Measurements from ENCODE around the gene CCDC85C. TPM values are rescaled to one million over a fixed set of nuclear protein-coding genes. Genes with fewer than 3 reads are reported as not detected.

Gene CCDC85C
- total RNA-seq, 1 donor from 2014 or later = 82.2 TPM

DNA sequence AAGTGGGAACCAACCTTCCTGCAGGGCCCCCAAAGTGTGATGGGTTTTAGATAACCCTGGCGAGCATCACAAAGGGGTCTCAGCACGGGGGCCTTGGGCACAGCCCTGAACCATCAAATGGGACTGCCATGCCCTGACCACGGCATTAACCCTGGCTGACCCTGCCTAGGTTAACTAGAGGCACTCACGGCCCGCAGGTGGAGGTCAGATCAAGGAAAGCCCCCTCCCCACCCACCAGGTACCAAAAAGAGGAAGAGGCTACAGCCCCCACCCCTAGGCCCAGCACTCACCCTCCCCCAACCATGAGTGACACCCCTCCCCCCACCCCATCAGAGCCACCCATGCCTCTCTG, 80.3 kb downstream of the CCDC85C start:
- Mint-ChIP-seq H3K36me3 (no peaks in the 10 kb centered on the region), H3K9me3 (no peaks in the 10 kb centered on the region), H3K27me3 (ENCODE audit: low read depth) (no peaks in the 10 kb centered on the region), H3K4me3 (no peak overlapping the region), H3K4me1 (peaks cover 50% of the 10 kb centered on the region), H3K27ac (peak overlapping the region; percentile 95)
- no peak for TF ChIP-seq CTCF (IDR thresholded peaks at IDR 0.05; ENCODE audit: unreplicated experiment)
- no peak for DNase-seq (ENCODE audit: low spot score in 2 of 2, unreplicated experiment in 2 of 2)

DNA sequence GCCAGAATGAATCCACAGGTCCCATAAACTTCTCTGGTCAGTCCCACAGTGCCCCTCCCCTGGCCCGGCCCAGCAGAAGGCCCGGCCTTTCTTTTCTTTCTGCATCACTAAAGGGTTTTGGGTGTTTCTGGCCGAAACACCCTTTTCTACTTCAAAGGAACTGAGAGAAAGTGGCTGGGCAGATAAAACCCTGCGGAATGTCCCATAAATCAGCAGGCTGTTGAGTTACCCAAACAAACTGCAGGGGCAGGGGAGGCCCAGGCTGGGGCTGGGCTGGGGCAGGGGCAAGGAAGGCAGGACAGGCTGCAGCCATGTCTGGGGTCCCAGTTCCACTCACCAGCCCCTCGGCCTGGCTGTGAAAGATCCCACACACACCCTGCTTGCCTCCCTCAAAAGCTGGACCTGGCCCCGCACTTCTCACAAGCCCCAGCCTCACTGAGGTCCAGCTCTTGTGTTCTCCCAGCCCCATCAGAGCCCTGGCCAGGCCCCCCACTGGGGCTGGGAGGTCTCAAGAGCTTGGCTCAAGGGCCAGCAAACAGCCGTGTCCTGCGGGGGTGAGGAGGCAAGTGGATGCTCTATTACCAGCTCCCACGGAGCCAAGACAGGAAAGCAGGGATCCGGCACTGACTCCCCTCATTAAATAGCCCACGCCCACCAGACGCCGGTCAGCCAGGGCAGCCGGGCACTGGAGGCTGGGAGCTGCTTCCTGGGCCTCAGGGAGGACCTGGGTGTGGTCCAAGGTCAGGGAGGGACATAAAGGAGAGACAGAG, 80.9 kb downstream of the CCDC85C start:
- Mint-ChIP-seq H3K4me1 (peaks cover 50% of the 10 kb centered on the region), H3K27me3 (ENCODE audit: low read depth) (no peaks in the 10 kb centered on the region), H3K9me3 (no peaks in the 10 kb centered on the region), H3K4me3 (peak overlapping the region; percentile 39), H3K36me3 (no peaks in the 10 kb centered on the region), H3K27ac (peak overlapping the region; percentile 93)
- DNase-seq (ENCODE audit: low spot score in 2 of 2, unreplicated experiment in 2 of 2) = no peak
- no peak for TF ChIP-seq CTCF (IDR thresholded peaks at IDR 0.05; ENCODE audit: unreplicated experiment)

DNA sequence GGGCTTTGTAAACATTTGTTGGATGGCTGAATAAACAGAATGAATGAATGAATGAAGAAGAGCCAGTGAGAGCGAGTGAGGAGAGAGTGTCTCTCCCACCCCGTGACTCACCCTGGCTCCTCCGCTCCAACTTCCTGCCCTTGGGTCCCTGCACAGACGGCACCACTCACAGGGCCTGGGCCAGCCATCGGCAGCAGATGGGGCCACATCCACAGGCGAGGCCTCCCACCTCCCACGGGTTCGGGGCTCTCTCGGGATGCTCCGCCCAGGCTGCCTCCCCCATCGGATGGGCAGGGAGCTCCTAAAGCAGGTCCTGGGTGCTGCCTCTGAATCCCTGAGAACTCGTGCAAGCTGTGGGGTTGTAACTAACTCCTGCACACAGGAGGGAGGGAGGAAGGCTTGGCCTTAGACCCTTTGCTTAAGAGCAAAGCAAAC, 81.5 kb downstream of the CCDC85C start:
- H3K36me3 Mint-ChIP-seq = no peaks in the 10 kb centered on the region
- DNase-seq (ENCODE audit: low spot score in 2 of 2, unreplicated experiment in 2 of 2) = no peak
- no peaks in the 10 kb centered on the region for H3K27me3 Mint-ChIP-seq (ENCODE audit: low read depth)
- H3K4me1 Mint-ChIP-seq = peaks cover 50% of the 10 kb centered on the region
- TF ChIP-seq CTCF (IDR thresholded peaks at IDR 0.05; ENCODE audit: unreplicated experiment) = no peak
- peak overlapping the region; percentile 39 for H3K4me3 Mint-ChIP-seq
- no peaks in the 10 kb centered on the region for H3K9me3 Mint-ChIP-seq
- H3K27ac Mint-ChIP-seq = peak overlapping the region; percentile 93

- DNase-seq (ENCODE audit: low spot score in 2 of 2, unreplicated experiment in 2 of 2) = no peak
- peak overlapping the region; percentile 93 for H3K27ac Mint-ChIP-seq
- no peak overlapping the region for H3K4me3 Mint-ChIP-seq
- H3K27me3 Mint-ChIP-seq (ENCODE audit: low read depth) = no peaks in the 10 kb centered on the region
- no peaks in the 10 kb centered on the region for H3K9me3 Mint-ChIP-seq
- TF ChIP-seq CTCF (IDR thresholded peaks at IDR 0.05; ENCODE audit: unreplicated experiment) = no peak
- H3K36me3 Mint-ChIP-seq = no peaks in the 10 kb centered on the region
- peaks cover 47% of the 10 kb centered on the region for H3K4me1 Mint-ChIP-seq
Measured at GRCh38 chr14:99522025-99522401, 82.0 kb downstream of the CCDC85C start.

GRCh38 chr14:99521176-99522024, 82.6 kb downstream of the CCDC85C start:
- Mint-ChIP-seq H3K4me3 (no peak overlapping the region), H3K9me3 (no peaks in the 10 kb centered on the region), H3K36me3 (no peaks in the 10 kb centered on the region), H3K27me3 (ENCODE audit: low read depth) (no peaks in the 10 kb centered on the region), H3K4me1 (peaks cover 47% of the 10 kb centered on the region), H3K27ac (peak overlapping the region; percentile 80)
- DNase-seq (ENCODE audit: low spot score in 2 of 2, unreplicated experiment in 2 of 2) = no peak
- no peak for TF ChIP-seq CTCF (IDR thresholded peaks at IDR 0.05; ENCODE audit: unreplicated experiment)

All from mesothelial cell of epicardium (in vitro differentiated cells).